Fibroblast of the conjunctiva (primary cell): ENCODE results near the gene PREX1.

ENCODE experiments used
- DNase-seq: peaks from one replicate; pipeline ENCODE4 v3.0.0-alpha.2; 2010; ENCODE audit warnings: low read depth

PREX1 gene

DNA sequence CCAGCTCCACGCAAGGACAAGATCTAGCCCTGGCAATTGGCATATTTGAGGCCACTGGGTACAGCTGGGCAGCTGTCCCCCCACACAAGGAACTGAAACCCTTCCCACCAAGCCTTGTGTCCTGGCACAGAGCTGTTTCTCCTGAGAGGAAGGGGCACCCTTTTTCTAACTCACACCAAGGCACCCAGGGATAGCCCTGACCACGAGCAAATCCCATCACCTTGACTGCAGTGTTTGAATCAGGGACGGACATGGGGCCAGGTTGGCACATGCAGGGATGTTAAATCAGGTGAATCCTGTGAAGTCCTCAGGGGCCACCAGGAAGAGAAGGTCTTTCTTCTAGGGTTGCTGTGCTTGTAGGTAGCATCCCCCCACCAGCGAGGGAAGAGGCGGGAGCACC, 246.6 kb downstream of the PREX1 start:
- no peak for DNase-seq

DNA sequence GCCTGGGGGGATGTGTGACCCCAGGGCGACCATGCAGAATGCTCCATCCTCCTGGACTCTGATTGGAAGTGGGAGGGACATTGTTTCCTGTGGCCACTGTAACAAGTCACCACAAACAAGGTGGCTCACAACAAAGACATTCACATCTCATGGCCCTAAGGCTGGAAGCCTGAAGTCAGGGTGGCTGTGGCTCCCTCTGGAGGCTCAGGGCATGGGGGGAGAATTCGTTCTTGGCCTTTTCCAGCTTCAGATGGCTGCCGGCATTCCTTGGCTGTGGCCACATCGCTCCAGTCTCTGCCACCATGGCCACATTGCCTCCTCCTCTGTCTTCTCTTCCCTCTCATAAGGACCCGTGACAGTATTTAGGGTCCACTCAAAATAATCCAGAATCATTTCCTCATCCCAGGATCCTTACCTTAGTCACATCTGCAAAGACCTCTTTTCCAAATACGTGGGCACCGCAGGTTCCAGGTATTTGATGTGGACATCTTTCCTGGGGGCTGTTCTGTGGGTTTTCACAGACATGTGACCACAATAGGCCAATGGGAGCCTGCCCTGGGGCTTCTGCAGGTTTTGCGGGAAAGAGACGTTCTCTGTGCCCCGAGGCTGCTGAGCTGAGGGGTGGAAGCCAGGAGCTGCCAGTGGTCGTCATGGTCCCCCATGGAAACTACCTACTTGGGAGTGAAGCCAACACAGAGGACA, 249.3 kb downstream of the PREX1 start:
- DNase-seq: no peak

DNA sequence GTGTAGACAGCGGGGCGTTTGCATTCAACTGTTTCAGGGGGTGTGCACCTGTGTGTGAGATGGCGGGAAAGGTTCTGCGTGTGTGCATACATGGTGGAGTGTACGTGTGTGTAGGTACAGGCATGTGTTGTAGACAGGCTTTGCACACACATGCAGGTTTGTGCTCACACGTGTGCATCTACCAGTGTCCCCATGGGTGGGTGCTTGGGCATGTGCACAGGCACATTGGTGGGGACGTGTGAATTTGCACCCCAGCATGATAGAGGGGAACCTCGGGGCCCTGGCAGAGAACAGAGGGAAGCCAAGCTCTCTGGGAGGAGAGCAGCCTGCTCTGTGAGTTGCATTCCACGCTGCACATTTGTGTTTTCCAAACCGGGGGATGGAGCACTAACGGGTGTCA, 250.2 kb downstream of the PREX1 start:
- no peak for DNase-seq

DNA sequence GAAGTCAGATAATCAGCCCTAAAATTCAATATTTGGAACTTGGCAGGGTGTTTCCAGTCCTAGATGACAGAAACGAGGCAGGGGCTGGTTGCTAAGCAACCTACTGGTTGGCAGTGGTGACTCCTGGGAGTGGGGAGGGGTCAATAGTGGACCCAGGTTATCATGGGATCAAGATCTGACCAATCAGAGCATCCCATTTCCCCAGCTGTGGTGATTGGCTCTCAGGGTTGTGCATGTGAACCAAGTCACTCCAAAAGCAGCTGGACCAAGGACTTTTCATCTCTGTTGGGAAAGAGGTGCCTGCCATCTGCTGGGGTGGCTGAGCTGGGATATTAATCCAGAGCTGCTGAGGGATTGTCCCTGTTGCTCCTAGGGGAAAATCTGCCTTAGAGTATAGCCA, 253.4 kb downstream of the PREX1 start:
- DNase-seq: no peak
